ENCODE measurements around the gene TRIM25. TPM values are rescaled to one million over a fixed set of nuclear protein-coding genes. Genes with fewer than 3 reads are reported as not detected.

The TRIM25 gene
- total RNA-seq, 1 experiment from 2014 or later: 32.5 TPM

DNA sequence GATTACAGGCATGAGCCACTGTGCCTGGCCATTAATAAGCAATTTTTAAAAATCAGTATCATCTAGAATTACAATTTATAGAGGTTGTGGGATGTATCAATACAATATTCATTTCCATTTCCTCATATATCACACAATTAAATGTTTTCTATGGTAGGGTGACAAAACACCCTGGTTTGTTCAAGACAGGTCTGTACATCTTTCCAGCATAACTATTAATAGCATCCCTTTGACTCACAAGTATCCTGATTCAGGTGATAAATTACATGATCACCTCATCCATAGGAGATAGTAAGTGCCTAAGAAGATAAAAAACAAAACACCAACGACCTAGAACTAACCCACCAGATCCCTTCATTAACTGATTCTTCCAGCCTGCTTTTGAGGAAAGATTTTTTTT, 33.9 kb upstream of the TRIM25 start:
- H3K4me1 Mint-ChIP-seq: no peaks in the 10 kb centered on the region
- Histone ChIP-seq H3K9me3 (ENCODE audit: control insufficient read depth, low read depth, low read length) (no peaks in the 10 kb centered on the region), H2BK120ac (ENCODE audit: low read depth, low read length, poor library complexity, severe bottlenecking) (no peak overlapping the region), H3K4ac (ENCODE audit: low read depth, low read length) (no peak overlapping the region), H2BK20ac (ENCODE audit: low read depth, low read length, poor library complexity, severe bottlenecking) (no peak overlapping the region), H2AFZ (ENCODE audit: low read length) (no peak overlapping the region), H4K20me1 (ENCODE audit: control insufficient read depth, insufficient read depth, insufficient read length) (no peaks in the 10 kb centered on the region), H3K56ac (ENCODE audit: insufficient read length, low read depth, low read length) (no peak overlapping the region), H3K14ac (ENCODE audit: insufficient read depth, low read length) (no peak overlapping the region), H4K8ac (replicated peaks; ENCODE audit: insufficient read length, low read depth, low read length) (no peak overlapping the region), H2AK5ac (ENCODE audit: insufficient read length, low read length) (no peak overlapping the region), H3K79me1 (ENCODE audit: insufficient read depth, low read depth, low read length, poor library complexity, severe bottlenecking) (no peaks in the 10 kb centered on the region), H3K4me1 (ENCODE audit: insufficient read depth, low read length) (no peaks in the 10 kb centered on the region), H2BK12ac (ENCODE audit: insufficient read length, low read depth, low read length) (no peak overlapping the region), H3K4me2 (ENCODE audit: insufficient read depth, insufficient read length, low read length) (no peak overlapping the region), H4K5ac (ENCODE audit: insufficient read length, low read depth, low read length) (no peak overlapping the region), H3K9ac (ENCODE audit: extremely low read depth, insufficient read length, low read length) (no peak overlapping the region), H3K79me2 (ENCODE audit: insufficient read depth, low read length) (no peaks in the 10 kb centered on the region), H3K27ac (ENCODE audit: insufficient read length, low read depth, low read length) (no peak overlapping the region), H4K91ac (ENCODE audit: insufficient read length, low read depth, low read length) (no peak overlapping the region), H2BK5ac (ENCODE audit: insufficient read length, low read length) (no peak overlapping the region), H3K18ac (ENCODE audit: insufficient read length, low read depth, low read length) (no peak overlapping the region), H3K27me3 (ENCODE audit: insufficient read depth, low read length) (no peaks in the 10 kb centered on the region), H2BK15ac (ENCODE audit: low read depth, low read length) (no peak overlapping the region), H3K23ac (ENCODE audit: insufficient read length, low read depth, low read length) (no peak overlapping the region), H3K23me2 (ENCODE audit: insufficient read length, low read depth, low read length, poor library complexity, severe bottlenecking) (no peaks in the 10 kb centered on the region), H3T11ph (ENCODE audit: low read length) (no peak overlapping the region)
- no peaks in the 10 kb centered on the region for H3K9me3 Mint-ChIP-seq
- no peak for DNase-seq
- H3K27me3 Mint-ChIP-seq (ENCODE audit: low read depth): no peaks in the 10 kb centered on the region
- no peak overlapping the region for H3K4me3 Mint-ChIP-seq
- H3K27ac Mint-ChIP-seq: no peak overlapping the region
- H3K36me3 Mint-ChIP-seq (ENCODE audit: insufficient read depth in 1 of 3, low read depth in 3 of 3): peaks cover 34 to 72% (median 66%) of the 10 kb centered on the region in 3 experiments; a peak in 6 of 7 replicates
- WGBS (ENCODE audit: extremely low coverage, insufficient read length, low lambda C conversion rate): no CpG with 5 or more reads among the region's 1 CpG
- TF ChIP-seq, protein P1, sequence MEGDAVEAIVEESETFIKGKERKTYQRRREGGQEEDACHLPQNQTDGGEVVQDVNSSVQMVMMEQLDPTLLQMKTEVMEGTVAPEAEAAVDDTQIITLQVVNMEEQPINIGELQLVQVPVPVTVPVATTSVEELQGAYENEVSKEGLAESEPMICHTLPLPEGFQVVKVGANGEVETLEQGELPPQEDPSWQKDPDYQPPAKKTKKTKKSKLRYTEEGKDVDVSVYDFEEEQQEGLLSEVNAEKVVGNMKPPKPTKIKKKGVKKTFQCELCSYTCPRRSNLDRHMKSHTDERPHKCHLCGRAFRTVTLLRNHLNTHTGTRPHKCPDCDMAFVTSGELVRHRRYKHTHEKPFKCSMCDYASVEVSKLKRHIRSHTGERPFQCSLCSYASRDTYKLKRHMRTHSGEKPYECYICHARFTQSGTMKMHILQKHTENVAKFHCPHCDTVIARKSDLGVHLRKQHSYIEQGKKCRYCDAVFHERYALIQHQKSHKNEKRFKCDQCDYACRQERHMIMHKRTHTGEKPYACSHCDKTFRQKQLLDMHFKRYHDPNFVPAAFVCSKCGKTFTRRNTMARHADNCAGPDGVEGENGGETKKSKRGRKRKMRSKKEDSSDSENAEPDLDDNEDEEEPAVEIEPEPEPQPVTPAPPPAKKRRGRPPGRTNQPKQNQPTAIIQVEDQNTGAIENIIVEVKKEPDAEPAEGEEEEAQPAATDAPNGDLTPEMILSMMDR (conservative IDR thresholded peaks at IDR 0.05): no peak

Measured in H9 (cell line).